ENCODE results near the gene SYT1.
A peak's percentile ranks its signal among the peaks of the same experiment; 100 is the strongest.
"Not testable (repeated sequence)": the region's sequence is repeated elsewhere in the genome, so short reads cannot be mapped to it uniquely, and the experiment has no call there.

The SYT1 gene

GRCh38 chr12:78977304-78977867 lies 112.8 kb downstream of the SYT1 start:
- DNase-seq, result peak; percentile 1

- DNase-seq, result no peak
Measured at GRCh38 chr12:78994168-78994791, 129.7 kb downstream of the SYT1 start.

- no peak for DNase-seq
Measured at GRCh38 chr12:79000501-79000900, 135.9 kb downstream of the SYT1 start.

- DNase-seq, result no peak
Measured at GRCh38 chr12:79001404-79001803, 136.8 kb downstream of the SYT1 start.

- no peak for DNase-seq
Measured at GRCh38 chr12:79006306-79006705, 141.7 kb downstream of the SYT1 start.

- DNase-seq, result no peak
Measured at GRCh38 chr12:79008591-79008990, 144.0 kb downstream of the SYT1 start.

- DNase-seq, result no peak
Measured at GRCh38 chr12:79012636-79013035, 148.1 kb downstream of the SYT1 start.

- DNase-seq, result no peak
Measured at GRCh38 chr12:79016181-79016580, 151.6 kb downstream of the SYT1 start.

- no peak for DNase-seq
Measured at GRCh38 chr12:79019672-79020071, 155.1 kb downstream of the SYT1 start.

GRCh38 chr12:79020106-79020505 lies 155.5 kb downstream of the SYT1 start:
- DNase-seq, result no peak

- DNase-seq, result no peak
Measured at GRCh38 chr12:79021021-79021420, 156.4 kb downstream of the SYT1 start.

GRCh38 chr12:79023261-79023660 lies 158.7 kb downstream of the SYT1 start:
- DNase-seq, result no peak

GRCh38 chr12:79023784-79024183 lies 159.2 kb downstream of the SYT1 start:
- DNase-seq, result no peak

- no peak for DNase-seq
Measured at GRCh38 chr12:79033788-79034187, 169.2 kb downstream of the SYT1 start.

- not testable (repeated sequence) for DNase-seq
Measured at GRCh38 chr12:79044748-79045147, 180.2 kb downstream of the SYT1 start.

GRCh38 chr12:79045149-79045703 lies 180.7 kb downstream of the SYT1 start:
- DNase-seq, result not testable (repeated sequence)

- DNase-seq, result no peak
Measured at GRCh38 chr12:79046021-79046420, 181.4 kb downstream of the SYT1 start.

GRCh38 chr12:79048962-79049361 lies 184.4 kb downstream of the SYT1 start:
- no peak for DNase-seq

GRCh38 chr12:79053394-79053793 lies 188.8 kb downstream of the SYT1 start:
- DNase-seq, result no peak

GRCh38 chr12:79055926-79056674 lies 191.5 kb downstream of the SYT1 start:
- DNase-seq, result no peak

GRCh38 chr12:79056775-79057174 lies 192.2 kb downstream of the SYT1 start:
- DNase-seq, result no peak

GRCh38 chr12:79057540-79057939 lies 193.0 kb downstream of the SYT1 start:
- DNase-seq, result no peak

- DNase-seq, result no peak
Measured at GRCh38 chr12:79058342-79058741, 193.8 kb downstream of the SYT1 start.

GRCh38 chr12:79059557-79059956 lies 195.0 kb downstream of the SYT1 start:
- DNase-seq, result no peak

Data from CD4-positive, alpha-beta T cell treated with Interferon gamma for 1 hour (primary cell).